Epithelial cell of prostate (primary cell): ENCODE measurements around the gene PTHLH.

Source experiments
- DNase-seq: peaks from one replicate; pipeline ENCODE4 v3.0.0-alpha.2; 2011; ENCODE audit warnings: low read depth, low spot score
- H3K27ac ChIP-seq: fragments of 450-650 bp; 2 replicates; pipeline ENCODE4 v1.5.1; 2017; ENCODE audit warnings: mild to moderate bottlenecking

The PTHLH gene

GRCh38 chr12:27972721-27973120 is at the start of gene PTHLH:
Gene PTHLH, minus strand, starts transcription at chr12:27972733. Its CDS starts 3,239 bp downstream, at chr12:27969494.
- no peak for DNase-seq
- H3K27ac ChIP-seq, result peak within 1 kb of the TSS; percentile 98

DNA sequence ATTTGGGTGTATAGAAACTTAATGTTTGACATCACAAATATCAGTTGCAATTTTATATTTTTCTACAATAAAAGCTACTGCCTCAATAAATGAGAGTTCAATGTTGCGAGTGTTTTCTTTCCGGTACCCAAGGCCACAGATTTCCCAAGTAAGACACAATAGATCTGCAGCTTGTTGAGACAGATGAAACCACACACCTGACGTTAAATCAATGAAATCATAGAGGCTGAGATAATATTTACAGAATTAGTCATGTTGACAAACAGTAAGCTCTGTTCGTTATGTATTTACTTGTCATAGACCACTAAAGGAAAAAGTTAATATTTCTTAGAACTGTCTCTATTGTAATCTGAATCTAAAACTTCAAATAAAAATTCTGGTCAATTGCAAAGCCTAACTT is 49.2 kb upstream of the PTHLH start:
- peak overlapping the region; percentile 97 for H3K27ac ChIP-seq
- peak; percentile 85 for DNase-seq

GRCh38 chr12:28017873-28018255 is 45.3 kb upstream of the PTHLH start:
- peak; percentile 83 for DNase-seq

GRCh38 chr12:28017126-28017872 is 44.8 kb upstream of the PTHLH start:
- H3K27ac ChIP-seq, result peak overlapping the region; percentile 81
- peak; percentile 71 for DNase-seq

More at GRCh38 chr12:28017873-28018255, 45.3 kb upstream of the PTHLH start:
- H3K27ac ChIP-seq, result peak overlapping the region; percentile 81

DNA sequence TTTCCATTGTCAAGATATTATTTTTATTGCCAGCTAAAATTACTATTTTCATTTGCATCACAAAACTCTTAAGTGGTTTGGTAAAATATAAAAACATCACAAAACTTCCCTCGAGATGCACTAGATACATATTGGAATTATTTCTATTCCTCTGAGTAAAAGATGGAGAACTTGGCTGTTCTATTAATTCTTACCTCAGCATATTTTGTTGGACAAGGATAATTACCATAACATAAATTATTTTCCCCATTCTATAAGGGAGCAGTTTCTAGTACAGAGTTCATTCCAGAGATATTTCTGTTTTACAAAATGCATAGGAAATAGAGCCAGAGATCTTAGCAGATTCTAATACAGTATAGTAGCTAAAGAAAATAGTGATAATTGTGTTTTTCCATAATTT is 42.6 kb upstream of the PTHLH start:
- DNase-seq, result no peak
- H3K27ac ChIP-seq, result no peak overlapping the region

DNA sequence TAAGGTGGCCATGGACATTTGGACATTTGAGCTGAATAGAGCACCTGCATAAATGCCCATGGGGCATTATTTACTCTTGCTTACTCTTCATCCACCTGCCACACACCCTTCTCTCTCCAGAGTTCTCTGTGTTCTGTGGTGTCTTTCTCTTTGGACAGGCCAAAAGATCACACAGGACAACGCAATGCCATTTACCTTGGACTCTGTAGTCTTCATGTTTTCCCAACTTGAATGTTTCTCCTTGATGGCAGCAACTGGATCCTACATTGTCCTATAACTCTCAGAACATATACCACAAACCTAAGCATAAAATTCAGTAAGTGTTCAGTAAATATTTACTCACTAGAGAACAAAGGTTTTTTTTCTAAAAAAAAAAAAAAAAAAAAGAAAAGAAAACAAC is 41.7 kb upstream of the PTHLH start:
- no peak for DNase-seq
- H3K27ac ChIP-seq, result no peak overlapping the region

DNA sequence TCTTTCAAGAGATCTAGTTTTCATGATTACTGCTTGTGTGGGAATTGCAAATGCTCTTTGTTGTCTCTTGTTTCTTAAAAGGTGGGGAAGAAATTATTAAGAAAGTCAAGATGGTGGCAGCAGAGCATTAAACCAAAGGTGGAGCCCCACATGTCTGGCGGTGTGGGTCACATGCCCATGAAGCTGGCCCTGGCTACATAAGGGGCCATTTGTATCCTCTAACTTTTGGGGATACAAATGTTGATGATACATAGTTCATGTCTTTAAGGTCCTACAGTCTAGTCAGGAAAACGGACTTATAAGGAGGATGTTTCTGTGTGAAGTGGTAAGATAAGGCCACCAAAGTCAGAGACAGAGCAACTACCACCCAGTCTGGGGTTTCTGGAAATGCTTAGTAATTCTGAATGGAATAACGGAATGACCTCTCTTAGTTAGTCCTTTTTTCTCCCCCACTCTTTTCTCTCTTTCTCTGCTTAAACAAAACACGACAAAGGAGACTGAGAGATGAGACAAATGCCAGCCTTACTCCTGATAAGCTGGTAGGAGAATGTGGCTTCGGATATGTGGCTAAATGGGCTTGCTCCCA is 39.9 kb upstream of the PTHLH start:
- DNase-seq, result no peak
- H3K27ac ChIP-seq, result no peak overlapping the region

GRCh38 chr12:28010036-28010435 is 37.5 kb upstream of the PTHLH start:
- no peak for DNase-seq
- no peak overlapping the region for H3K27ac ChIP-seq

DNA sequence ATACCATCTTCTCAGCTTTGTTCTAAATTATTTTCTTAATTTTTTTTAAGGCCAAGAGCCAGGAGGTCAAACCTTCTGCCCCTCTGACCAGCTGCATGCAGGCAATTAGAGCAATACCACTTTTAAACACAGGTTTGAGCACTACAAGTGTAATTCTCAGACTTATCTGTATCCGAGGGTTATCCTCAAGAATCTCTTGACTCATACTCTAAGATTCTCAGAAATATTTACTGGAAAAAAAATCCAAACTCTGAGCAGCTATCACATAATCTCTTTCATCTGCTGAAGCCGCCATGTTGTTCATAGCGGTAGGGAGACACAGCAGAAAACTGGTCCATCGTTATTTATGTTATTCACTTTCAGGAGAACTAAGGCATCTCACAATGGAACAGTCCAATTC is 27.4 kb upstream of the PTHLH start:
- peak overlapping the region; percentile 72 for H3K27ac ChIP-seq
- no peak for DNase-seq

DNA sequence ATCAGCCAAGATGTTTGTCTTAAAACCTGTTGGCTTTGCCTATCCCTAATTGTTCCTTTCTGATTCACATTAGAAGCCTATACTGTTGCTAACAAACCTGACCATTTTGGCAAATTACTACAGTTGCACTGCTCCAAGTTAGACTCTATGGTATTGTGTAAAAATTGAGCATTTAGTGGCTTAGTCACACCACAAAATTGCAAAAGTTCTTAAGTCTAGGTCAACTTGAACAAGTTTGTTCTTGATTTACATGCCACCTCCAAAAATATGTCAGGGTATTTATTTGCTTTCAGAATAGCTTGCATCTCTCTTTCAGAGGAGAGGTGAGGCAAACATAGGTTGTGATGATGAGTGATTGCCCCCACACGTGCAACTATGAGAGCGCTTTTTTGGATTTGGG is 27.0 kb upstream of the PTHLH start:
- DNase-seq, result peak; percentile 89
- H3K27ac ChIP-seq, result peak overlapping the region; percentile 72

- peak overlapping the region; percentile 72 for H3K27ac ChIP-seq
- DNase-seq, result no peak
These were observed 26.1 kb upstream of the PTHLH start for GRCh38 chr12:27998658-27999057.

DNA sequence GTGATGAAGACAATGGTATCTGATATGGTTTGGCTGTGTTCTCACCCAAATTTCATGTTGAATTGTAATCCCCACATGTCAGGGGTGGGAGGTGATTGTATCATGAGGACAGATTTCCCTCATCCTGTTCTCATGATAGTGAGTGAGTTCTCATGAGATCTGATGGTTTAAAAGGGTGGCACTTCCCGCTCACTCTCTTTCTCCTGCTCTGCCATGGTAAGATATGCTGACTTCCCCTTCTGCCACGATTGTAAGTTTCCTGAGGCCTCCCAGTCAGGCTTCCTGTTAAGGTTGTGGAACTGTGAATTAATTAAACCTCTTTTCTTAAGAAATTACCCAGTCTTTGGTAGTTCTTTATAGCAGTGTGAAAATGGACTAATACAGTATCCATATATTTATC is 25.6 kb upstream of the PTHLH start:
- DNase-seq, result no peak
- H3K27ac ChIP-seq, result peak overlapping the region; percentile 72

DNA sequence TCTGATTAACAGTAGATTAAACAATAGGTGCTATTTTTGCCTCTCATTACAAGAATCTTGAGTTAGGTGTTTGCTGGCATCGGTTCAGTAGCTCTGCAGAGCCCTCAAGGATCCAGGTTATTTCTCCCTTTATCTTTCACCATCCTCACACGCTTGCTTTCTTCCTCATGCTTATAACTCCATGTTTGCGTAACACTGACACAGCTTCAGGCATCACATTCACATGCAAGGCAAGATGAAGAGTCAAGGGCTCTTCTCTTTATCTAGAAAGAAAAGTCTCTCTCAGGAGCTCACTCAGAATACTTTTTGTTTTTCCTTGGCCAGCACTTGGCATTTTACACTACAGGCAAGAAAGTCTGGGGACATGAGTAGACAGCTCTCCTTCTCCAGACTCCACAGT is 24.2 kb upstream of the PTHLH start:
- H3K27ac ChIP-seq, result no peak overlapping the region
- no peak for DNase-seq

GRCh38 chr12:27995406-27995805 is 22.9 kb upstream of the PTHLH start:
- no peak overlapping the region for H3K27ac ChIP-seq
- no peak for DNase-seq

DNA sequence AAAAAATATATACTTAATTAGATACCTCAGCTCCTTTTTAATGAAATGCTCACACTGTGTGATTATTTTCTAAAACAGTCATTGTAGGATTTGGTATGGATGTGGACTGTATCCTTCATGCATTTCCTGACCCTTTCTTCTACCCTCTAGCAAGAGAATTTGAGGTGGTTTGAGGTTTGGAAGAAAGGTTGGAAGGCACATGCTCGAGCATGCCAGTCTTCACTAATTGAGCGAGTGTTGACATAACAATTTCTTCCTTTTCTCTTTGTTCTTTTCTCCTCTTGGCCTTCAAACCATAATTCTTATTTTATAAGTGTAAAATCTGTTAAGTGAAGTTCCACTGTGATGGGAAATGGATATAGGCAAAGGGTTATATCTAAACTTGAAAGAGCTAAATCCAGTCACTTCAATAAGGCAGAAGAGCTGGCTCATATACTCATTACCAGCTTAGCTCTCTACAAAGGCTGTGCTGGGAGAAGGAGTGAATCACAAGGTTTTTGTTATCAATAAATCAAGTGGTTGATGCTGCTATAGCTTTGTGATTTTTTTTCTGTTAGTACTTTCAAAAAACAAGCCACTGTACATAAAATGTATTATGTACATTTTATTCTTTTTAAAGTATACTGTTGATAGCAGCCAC is 16.2 kb upstream of the PTHLH start:
- no peak for DNase-seq
- H3K27ac ChIP-seq, result peak overlapping the region; percentile 75

DNA sequence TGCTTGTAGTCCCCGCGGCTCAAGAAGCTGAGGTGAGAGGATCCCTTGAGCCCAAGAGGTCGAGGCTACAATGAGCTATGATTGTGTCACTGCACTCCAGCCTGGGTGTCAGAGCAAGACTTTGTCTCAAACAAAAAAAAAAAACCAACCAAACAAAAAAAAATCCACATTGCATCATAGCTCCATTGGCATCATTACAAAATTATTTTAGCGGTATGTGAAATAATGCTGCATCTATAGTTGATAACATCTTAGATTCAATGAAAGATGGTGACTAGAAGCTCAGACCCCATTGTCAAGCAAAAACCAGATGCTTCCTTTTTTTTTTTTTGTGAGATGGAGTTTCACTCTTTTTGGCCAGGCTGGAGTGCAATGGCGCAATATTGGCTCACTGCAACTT is 14.8 kb upstream of the PTHLH start:
- DNase-seq, result no peak
- H3K27ac ChIP-seq, result no peak overlapping the region

DNA sequence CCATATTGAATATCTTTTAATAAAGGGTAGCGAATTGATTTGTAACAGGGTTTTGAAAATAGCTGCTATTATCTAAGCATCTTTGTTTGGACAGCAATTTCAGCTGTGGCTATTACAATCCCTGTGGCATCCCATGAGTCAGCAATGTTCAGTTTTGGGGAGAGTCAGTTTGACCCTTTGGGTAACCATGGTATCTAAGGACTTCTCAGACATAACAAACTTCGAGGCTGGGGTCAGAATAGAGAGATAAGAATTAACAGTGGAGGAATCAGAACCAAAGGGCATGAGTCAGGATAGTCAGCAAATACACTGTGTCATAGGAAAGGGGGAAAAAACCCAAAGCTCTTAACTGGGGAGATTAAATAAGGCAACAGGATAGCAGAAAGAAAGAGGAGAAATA is 11.7 kb upstream of the PTHLH start:
- DNase-seq, result no peak
- peak overlapping the region; percentile 96 for H3K27ac ChIP-seq

DNA sequence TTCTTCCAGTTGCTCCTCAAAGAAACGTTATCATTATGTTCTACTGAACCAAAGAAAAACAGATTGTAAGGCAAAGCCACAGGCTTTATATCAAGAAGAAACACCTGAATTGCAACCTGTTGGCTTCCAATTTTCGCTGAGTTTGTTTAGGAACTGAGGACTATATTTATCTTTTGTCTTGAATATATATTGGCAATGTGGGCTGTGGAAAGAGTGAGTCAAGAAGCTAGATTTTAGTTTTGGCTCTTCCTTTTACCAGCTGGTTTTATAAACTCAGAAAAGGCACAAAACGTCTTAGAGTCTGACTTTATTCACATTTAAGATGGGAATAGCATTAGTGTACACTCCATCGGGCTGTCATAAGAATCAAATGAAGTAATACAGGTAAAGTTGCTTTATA is 10.4 kb upstream of the PTHLH start:
- DNase-seq, result no peak
- peak overlapping the region; percentile 96 for H3K27ac ChIP-seq

DNA sequence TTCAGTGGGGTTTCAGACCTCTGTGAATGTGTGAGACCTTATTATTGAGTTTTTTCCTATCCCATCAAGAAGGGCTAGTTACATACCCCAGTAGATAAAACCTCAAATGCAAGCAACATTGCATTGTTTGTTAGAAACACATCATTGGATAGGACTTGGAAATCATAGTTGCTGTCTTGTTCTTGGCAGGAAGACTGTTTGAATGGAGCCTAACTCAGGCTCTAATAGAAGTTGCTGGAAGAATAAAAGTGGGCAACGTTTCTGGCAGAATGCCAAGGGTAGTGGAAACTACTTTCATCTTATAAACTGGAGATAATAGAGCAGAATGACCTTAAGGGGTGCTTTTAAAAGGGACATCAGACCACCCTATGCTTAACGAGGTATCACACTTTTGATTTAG is 9.9 kb upstream of the PTHLH start:
- H3K27ac ChIP-seq, result peak overlapping the region; percentile 96
- no peak for DNase-seq

GRCh38 chr12:27981874-27982273 is 9.3 kb upstream of the PTHLH start:
- DNase-seq, result no peak

DNA sequence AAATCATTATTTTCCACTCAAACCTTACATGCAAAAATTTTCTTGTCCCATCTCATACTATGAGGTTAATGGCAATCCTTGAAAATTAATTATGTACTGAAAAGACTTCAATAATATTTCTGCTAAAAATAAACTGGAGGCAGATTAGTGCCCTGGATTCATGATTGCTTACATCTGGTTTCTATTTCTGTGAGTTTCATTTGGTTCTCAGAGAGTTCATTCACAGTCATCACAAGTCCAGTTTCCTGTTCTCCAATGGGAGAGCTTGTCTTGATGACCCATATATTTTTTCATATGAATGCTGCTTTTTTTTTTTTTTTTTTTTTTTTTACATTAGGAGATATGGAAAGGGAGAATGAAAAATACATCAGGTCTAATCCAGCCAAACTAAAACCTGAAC is 6.6 kb upstream of the PTHLH start:
- no peak overlapping the region for H3K27ac ChIP-seq
- no peak for DNase-seq

More at GRCh38 chr12:27981874-27982273, 9.3 kb upstream of the PTHLH start:
- peak overlapping the region; percentile 96 for H3K27ac ChIP-seq
